Parathyroid adenoma (tissue), 2 donors: Measurements from ENCODE around the gene KCNJ3.
A peak's percentile ranks its signal among the peaks of the same experiment; 100 is the strongest.

ENCODE experiments used
- H2AFZ ChIP-seq: fragments of 300-600 bp; sonication (generic); one replicate; pipeline ENCODE4 v1.7.0; 2017; ENCODE audit warnings: antibody characterized with exemption, mild to moderate bottlenecking
- H3K27ac ChIP-seq: fragments of 300-600 bp; sonication (generic); one replicate; pipeline ENCODE4 v1.7.0; 2017
- H3K27me3 ChIP-seq: fragments of 300-600 bp; sonication (generic); one replicate; pipeline ENCODE4 v1.7.0; 2017; ENCODE audit warnings: low read length; ENCODE audit not compliant: control insufficient read depth, insufficient read depth
- H3K36me3 ChIP-seq: fragments of 300-600 bp; sonication (generic); one replicate; pipeline ENCODE4 v1.7.0; 2017; ENCODE audit warnings: low read length; ENCODE audit not compliant: control insufficient read depth, insufficient read depth
- H3K4me1 ChIP-seq: fragments of 300-600 bp; sonication (generic); one replicate; pipeline ENCODE4 v1.7.0; 2017; ENCODE audit warnings: control low read depth
- H3K4me2 ChIP-seq: fragments of 300-600 bp; sonication (generic); one replicate; pipeline ENCODE4 v1.7.0; 2017; ENCODE audit warnings: low read length
- H3K4me3 ChIP-seq: fragments of 300-600 bp; sonication (generic); one replicate; pipeline ENCODE4 v1.7.0; 2017; ENCODE audit warnings: low read depth, low read length
- H3K79me2 ChIP-seq: fragments of 300-600 bp; sonication (generic); one replicate; pipeline ENCODE4 v1.7.0; 2017; ENCODE audit warnings: control low read depth
- H3K9ac ChIP-seq: fragments of 300-600 bp; sonication (generic); one replicate; pipeline ENCODE4 v1.7.0; 2017; ENCODE audit warnings: mild to moderate bottlenecking
- H3K9me3 ChIP-seq: fragments of 300-600 bp; sonication (generic); one replicate; pipeline ENCODE4 v1.7.0; 2017; ENCODE audit warnings: low read length; ENCODE audit not compliant: control insufficient read depth
- CTCF ChIP-seq: fragments of 300-600 bp; sonication (generic); IDR thresholded peaks from one replicate; pipeline ENCODE4 v1.7.0; 2017; ENCODE audit warnings: antibody characterized with exemption, mild to moderate bottlenecking
- donor health status: primary hyperparathyroidism.

KCNJ3 gene

GRCh38 chr2:154698296-154698720 lies at the start of gene KCNJ3:
Gene KCNJ3 (plus strand): TSS chr2:154698695. CDS start chr2:154698776, 81 bp downstream.
- H3K4me1 ChIP-seq: no peaks in the 10 kb centered on the region
- H3K79me2 ChIP-seq: no peaks in the 10 kb centered on the region
- no peaks in the 10 kb centered on the region for H3K9me3 ChIP-seq
- peak within 1 kb of the TSS; percentile 88 for H2AFZ ChIP-seq
- H3K9ac ChIP-seq: no peak within 1 kb of the TSS
- peaks cover 3% of the 10 kb centered on the region for H3K27me3 ChIP-seq
- no peaks in the 10 kb centered on the region for H3K36me3 ChIP-seq
- no peak for TF ChIP-seq CTCF
- H3K4me3 ChIP-seq: peak within 1 kb of the TSS; percentile 45
- no peak within 1 kb of the TSS for H3K27ac ChIP-seq
- H3K4me2 ChIP-seq: peak within 1 kb of the TSS; percentile 72

- Histone ChIP-seq H3K9ac (no peak overlapping the region), H3K4me2 (no peak overlapping the region), H2AFZ (no peak overlapping the region), H3K27me3 (no peaks in the 10 kb centered on the region), H3K9me3 (no peaks in the 10 kb centered on the region), H3K4me1 (no peaks in the 10 kb centered on the region), H3K79me2 (no peaks in the 10 kb centered on the region), H3K27ac (no peak overlapping the region), H3K36me3 (no peaks in the 10 kb centered on the region), H3K4me3 (no peak overlapping the region)
- TF ChIP-seq CTCF: no peak
These were observed 43.0 kb upstream of the KCNJ3 start for GRCh38 chr2:154655499-154655898.

GRCh38 chr2:154658854-154659253 lies 39.6 kb upstream of the KCNJ3 start:
- no peak overlapping the region for H3K4me3 ChIP-seq
- H3K27ac ChIP-seq: no peak overlapping the region
- H3K4me1 ChIP-seq: no peaks in the 10 kb centered on the region
- H3K9ac ChIP-seq: no peak overlapping the region
- no peaks in the 10 kb centered on the region for H3K9me3 ChIP-seq
- no peak for TF ChIP-seq CTCF
- no peak overlapping the region for H3K4me2 ChIP-seq
- H3K27me3 ChIP-seq: no peaks in the 10 kb centered on the region
- no peaks in the 10 kb centered on the region for H3K36me3 ChIP-seq
- no peak overlapping the region for H2AFZ ChIP-seq
- no peaks in the 10 kb centered on the region for H3K79me2 ChIP-seq

GRCh38 chr2:154664248-154664647 lies 34.2 kb upstream of the KCNJ3 start:
- Histone ChIP-seq H2AFZ (no peak overlapping the region), H3K4me2 (no peak overlapping the region), H3K27ac (no peak overlapping the region), H3K27me3 (no peaks in the 10 kb centered on the region), H3K4me1 (no peaks in the 10 kb centered on the region), H3K4me3 (no peak overlapping the region), H3K36me3 (no peaks in the 10 kb centered on the region), H3K9ac (no peak overlapping the region), H3K79me2 (no peaks in the 10 kb centered on the region), H3K9me3 (no peaks in the 10 kb centered on the region)
- no peak for TF ChIP-seq CTCF

GRCh38 chr2:154670083-154670482 lies 28.4 kb upstream of the KCNJ3 start:
- TF ChIP-seq CTCF: no peak
- no peaks in the 10 kb centered on the region for H3K27me3 ChIP-seq

More at GRCh38 chr2:154670083-154670482, 28.4 kb upstream of the KCNJ3 start:
- Histone ChIP-seq H3K9ac (no peak overlapping the region), H3K4me1 (no peaks in the 10 kb centered on the region), H2AFZ (no peak overlapping the region), H3K4me2 (no peak overlapping the region), H3K36me3 (no peaks in the 10 kb centered on the region), H3K79me2 (no peaks in the 10 kb centered on the region), H3K4me3 (no peak overlapping the region), H3K9me3 (no peaks in the 10 kb centered on the region), H3K27ac (no peak overlapping the region)
